ENCODE results near the gene RAB11FIP3. TPM values are rescaled to one million over a fixed set of nuclear protein-coding genes. Genes with fewer than 3 reads are reported as not detected.

Gene RAB11FIP3
- polyA plus RNA-seq, 1 experiment = 13.3 TPM

DNA sequence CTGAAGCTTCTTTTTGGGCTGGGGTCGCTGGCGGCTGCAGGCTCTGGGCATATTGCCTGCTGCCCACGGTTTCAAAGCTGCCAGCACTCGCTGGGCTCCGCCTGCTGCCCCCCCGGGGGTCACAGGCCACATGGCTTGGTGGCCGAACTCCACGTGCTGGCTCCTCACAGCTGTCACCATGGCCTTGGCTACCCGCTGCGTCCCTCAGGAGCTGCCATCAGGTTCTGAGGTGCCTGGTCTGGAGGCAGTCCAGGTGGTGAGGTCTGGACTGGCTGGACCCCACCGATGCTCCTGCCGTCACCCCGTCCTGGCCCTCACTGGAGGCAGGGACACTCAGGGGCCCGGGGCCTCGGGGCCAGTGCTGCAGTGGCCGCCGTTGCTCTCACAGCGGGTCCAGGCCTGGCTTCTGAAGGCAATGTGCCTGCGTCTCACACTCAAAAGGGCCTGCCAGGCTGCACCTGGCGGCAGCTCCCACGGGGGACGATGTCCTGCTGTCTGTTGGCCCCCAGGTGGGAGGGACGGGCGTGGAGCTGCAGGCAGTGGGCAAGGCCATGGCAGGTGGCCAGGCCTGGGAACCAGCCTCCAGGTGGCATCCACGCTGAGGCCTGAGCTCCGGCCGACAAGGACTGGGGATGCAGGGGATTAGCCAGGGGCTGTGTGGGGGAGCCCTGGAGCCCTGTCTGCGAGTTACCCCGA lies 115.3 kb downstream of the RAB11FIP3 start:
- TF ChIP-seq, protein P1, sequence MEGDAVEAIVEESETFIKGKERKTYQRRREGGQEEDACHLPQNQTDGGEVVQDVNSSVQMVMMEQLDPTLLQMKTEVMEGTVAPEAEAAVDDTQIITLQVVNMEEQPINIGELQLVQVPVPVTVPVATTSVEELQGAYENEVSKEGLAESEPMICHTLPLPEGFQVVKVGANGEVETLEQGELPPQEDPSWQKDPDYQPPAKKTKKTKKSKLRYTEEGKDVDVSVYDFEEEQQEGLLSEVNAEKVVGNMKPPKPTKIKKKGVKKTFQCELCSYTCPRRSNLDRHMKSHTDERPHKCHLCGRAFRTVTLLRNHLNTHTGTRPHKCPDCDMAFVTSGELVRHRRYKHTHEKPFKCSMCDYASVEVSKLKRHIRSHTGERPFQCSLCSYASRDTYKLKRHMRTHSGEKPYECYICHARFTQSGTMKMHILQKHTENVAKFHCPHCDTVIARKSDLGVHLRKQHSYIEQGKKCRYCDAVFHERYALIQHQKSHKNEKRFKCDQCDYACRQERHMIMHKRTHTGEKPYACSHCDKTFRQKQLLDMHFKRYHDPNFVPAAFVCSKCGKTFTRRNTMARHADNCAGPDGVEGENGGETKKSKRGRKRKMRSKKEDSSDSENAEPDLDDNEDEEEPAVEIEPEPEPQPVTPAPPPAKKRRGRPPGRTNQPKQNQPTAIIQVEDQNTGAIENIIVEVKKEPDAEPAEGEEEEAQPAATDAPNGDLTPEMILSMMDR (IDR thresholded peaks at IDR 0.05; ENCODE audit: insufficient read depth, low read depth, low read length) = no peak
- POLR2A ChIA-PET = no interaction called here
- Histone ChIP-seq H3K27me3 (ENCODE audit: control insufficient read depth, insufficient read depth, low read length) (no peaks in the 10 kb centered on the region), H3K4me3 (ENCODE audit: low read depth, low read length) (no peak overlapping the region), H3K36me3 (ENCODE audit: control insufficient read depth, insufficient read depth, low read length) (peaks cover 19% of the 10 kb centered on the region)
- CTCF ChIA-PET = interaction anchor here (0.5 to 0.6 kb wide), 2 partner anchors 122 to 201 kb away, joined by 3 read pairs; no protein-coding TSS in a partner anchor
- no peak for DNase-seq (ENCODE audit: low read depth)

DNA sequence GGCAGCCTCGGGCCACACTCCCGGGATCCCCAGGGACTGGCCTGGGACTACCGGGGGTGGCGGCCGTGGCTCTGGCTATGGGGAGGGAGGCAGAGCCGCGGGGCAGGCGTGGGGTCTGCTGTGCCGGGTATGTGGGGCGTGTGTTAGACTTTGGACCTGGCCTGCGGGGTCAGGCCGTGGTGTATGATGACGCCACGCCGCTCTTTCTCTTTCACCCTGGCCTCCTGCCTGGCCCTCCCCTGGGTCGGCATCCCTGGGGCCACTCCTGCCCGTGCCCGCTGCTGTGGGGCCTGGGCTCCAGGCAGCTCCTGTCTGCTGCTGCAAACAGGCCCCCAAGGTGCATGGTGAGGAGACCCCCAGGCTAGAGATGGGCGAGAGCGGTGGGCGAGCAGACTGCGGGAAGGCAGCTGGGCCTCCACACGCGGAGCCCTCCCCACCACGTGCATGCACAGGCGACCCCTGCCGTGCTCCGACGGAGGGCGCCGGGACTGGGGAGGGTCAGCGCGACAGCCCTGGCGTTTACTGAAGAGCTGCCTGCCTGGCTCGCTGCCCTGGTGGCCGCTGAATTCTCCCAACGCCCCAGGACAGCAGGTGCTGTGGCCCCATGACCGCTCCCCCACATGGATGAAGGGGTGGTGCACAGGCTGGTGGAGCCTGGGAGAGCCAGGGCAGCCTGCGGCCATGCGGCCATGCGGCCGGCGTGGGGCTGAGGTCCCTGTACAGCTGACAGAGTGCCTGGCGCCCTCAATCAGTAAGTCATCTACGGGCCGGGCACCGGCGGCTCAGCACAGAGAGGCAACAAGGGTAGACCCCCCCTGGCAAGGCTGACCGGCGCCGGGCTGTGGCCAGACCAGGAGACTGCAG lies 118.1 kb downstream of the RAB11FIP3 start:
- no peak for DNase-seq (ENCODE audit: low read depth)
- no peak overlapping the region for H3K4me3 ChIP-seq (ENCODE audit: low read depth, low read length)
- TF ChIP-seq, protein P1 (IDR thresholded peaks at IDR 0.05; ENCODE audit: insufficient read depth, low read depth, low read length) = no peak
- no peaks in the 10 kb centered on the region for H3K27me3 ChIP-seq (ENCODE audit: control insufficient read depth, insufficient read depth, low read length)
- ChIA-PET CTCF (interaction anchor here (0.8 kb wide), 1 partner anchor 16 kb away, joined by 3 read pairs; no protein-coding TSS in a partner anchor), POLR2A (no interaction called here)
- peaks cover 11% of the 10 kb centered on the region for H3K36me3 ChIP-seq (ENCODE audit: control insufficient read depth, insufficient read depth, low read length)

DNA sequence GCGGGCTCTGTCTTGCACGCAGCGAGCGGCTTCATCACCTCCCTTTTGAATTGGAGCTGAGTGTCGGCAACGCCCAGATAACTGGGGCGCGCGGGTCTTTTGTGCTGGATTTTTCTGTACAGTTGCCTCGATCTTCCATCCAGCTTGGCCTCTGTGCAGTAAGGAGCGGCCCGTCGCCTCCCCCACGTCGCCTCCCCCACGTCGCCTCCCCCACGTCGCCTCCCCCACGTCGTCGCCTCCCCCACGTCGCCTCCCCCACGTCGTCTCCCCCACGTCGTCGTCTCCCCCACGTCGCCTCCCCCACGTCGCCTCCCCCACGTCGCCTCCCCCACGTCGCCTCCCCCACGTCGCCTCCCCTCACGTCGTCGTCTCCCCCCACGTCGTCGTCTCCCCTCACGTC lies 119.1 kb downstream of the RAB11FIP3 start:
- CTCF ChIA-PET = no interaction called here
- H3K36me3 ChIP-seq (ENCODE audit: control insufficient read depth, insufficient read depth, low read length) = peaks cover 16% of the 10 kb centered on the region
- DNase-seq (ENCODE audit: low read depth) = no peak
- no peak overlapping the region for H3K4me3 ChIP-seq (ENCODE audit: low read depth, low read length)
- TF ChIP-seq, protein P1 (IDR thresholded peaks at IDR 0.05; ENCODE audit: insufficient read depth, low read depth, low read length) = no peak
- POLR2A ChIA-PET = no interaction called here
- no peaks in the 10 kb centered on the region for H3K27me3 ChIP-seq (ENCODE audit: control insufficient read depth, insufficient read depth, low read length)

DNA sequence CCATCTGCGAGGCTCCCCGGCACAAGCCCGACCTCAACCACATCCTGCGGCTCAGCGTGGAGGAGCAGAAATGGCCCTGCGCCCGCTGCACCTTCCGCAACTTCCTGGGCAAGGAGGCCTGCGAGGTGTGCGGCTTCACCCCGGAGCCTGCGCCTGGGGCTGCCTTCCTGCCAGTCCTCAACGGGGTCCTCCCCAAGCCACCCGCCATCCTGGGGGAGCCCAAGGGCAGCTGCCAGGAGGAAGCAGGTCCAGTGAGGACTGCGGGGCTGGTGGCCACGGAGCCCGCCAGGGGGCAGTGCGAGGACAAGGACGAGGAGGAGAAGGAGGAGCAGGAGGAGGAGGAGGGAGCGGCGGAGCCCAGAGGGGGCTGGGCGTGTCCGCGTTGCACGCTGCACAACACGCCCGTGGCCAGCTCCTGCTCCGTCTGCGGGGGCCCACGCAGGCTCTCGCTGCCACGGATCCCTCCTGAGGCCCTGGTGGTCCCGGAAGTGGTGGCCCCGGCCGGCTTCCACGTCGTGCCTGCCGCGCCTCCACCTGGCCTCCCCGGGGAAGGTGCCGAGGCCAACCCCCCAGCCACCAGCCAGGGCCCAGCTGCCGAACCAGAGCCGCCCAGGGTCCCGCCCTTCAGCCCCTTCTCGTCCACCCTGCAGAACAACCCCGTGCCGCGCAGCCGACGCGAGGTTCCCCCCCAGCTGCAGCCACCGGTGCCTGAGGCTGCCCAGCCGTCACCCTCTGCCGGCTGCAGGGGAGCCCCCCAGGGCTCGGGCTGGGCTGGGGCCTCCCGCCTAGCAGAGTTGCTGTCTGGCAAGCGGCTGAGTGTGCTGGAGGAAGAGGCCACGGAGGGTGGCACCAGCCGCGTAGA lies 121.7 kb downstream of the RAB11FIP3 start:
- no peak for DNase-seq (ENCODE audit: low read depth)
- Histone ChIP-seq H3K36me3 (ENCODE audit: control insufficient read depth, insufficient read depth, low read length) (peaks cover 23% of the 10 kb centered on the region), H3K27me3 (ENCODE audit: control insufficient read depth, insufficient read depth, low read length) (no peaks in the 10 kb centered on the region), H3K4me3 (ENCODE audit: low read depth, low read length) (no peak overlapping the region)
- CTCF ChIA-PET = interaction anchor here (1.2 kb wide), 3 partner anchors 41 to 118 kb away, joined by 3 to 4 read pairs (median 3); no protein-coding TSS in a partner anchor
- POLR2A ChIA-PET = no interaction called here
- TF ChIP-seq, protein P1 (IDR thresholded peaks at IDR 0.05; ENCODE audit: insufficient read depth, low read depth, low read length) = peak; percentile 64
